GM19463 (cell line): ENCODE data around the gene FLYWCH1.
"Not testable (repeated sequence)": the region's sequence is repeated elsewhere in the genome, so short reads cannot be mapped to it uniquely, and the experiment has no call there.

Source experiments
- ATAC-seq: cut with Tn5 transposase; IDR thresholded peaks from one replicate; pipeline ENCODE4 v1.9.1; 2021; ENCODE audit warnings: mild to moderate bottlenecking, moderate library complexity; ENCODE audit not compliant: unreplicated experiment

Gene FLYWCH1

DNA sequence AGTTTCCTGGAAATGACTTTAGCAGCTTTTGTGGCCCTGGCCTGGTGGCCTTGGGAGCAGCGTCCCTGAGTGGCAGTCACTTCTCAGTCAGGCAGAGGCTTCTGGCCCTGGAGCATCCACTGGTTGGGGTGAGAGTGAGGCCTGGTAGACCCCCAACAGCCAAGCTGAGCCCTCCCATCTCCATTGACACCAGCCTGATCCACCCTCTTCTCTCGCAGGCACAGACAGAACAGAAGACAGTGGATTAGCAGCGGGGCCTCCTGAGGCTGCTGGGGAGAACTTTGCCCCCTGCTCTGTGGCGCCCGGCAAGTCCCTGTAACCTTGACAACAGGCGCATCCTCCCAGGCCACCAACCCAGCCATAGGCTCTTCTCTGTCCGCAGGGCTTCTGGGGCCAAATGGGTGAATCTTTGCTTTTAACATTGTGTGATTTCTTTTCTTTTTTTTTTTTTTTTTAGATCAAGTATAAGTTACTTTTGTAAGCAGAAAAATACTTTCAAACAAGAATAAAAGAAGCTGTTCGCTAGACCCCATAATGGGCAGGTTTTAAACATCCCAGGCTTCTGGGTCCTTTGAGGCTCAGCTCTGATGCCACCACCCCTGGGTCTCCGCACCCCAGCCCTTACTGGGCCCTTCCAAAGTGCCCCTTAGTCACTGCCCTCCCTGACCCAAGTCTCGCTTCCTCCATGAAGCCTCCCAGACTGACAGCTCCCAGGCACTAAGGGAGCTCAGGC lies 12.7 kb upstream of the FLYWCH1 start:
- no peak for ATAC-seq

GRCh38 chr16:2899564-2900072 lies 12.1 kb upstream of the FLYWCH1 start:
- no peak for ATAC-seq

GRCh38 chr16:2900526-2901075 lies 11.1 kb upstream of the FLYWCH1 start:
- ATAC-seq, result no peak

- ATAC-seq, result no peak
These were observed 9.2 kb upstream of the FLYWCH1 start for GRCh38 chr16:2902337-2903130.

DNA sequence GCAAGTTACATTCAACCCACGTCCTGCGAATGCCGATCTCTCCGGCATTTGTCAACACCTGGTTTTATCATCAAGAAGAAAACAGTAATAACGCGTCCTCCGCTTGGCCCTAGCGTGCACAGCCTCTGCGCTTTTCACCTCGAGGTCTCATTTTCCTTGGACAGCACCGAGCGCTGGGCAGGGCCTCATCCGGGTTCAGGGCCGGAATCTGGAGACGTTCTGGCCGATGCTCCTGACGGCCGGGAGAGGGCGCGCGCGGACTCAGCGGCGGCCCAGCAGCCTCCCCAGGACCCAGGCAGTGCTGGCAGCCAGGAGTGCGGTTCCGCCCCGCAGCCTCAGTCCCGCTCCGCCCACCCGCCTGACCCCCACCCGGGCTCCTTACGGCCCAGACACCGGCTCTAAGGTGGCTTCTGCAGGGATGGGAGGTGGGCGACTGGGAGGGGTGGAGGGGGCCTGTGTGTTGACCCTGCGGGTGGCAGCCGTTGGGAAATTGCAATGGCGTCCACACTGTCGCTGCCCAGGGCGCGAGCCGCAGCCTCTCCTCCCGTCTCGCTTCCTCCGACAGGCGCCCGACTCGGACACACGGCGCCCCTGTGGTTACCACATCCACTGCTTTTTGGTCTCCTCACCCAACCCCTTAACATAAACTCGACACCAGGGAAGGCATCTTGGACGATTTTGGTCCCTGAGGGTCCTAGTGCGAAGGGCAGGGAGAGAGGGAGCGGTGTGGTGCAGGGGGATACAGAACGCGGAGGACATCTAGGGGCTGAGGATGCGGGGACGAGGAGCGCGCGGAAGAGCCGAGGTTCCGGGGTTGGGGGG lies 7.4 kb upstream of the FLYWCH1 start:
- ATAC-seq, result peak; percentile 50

DNA sequence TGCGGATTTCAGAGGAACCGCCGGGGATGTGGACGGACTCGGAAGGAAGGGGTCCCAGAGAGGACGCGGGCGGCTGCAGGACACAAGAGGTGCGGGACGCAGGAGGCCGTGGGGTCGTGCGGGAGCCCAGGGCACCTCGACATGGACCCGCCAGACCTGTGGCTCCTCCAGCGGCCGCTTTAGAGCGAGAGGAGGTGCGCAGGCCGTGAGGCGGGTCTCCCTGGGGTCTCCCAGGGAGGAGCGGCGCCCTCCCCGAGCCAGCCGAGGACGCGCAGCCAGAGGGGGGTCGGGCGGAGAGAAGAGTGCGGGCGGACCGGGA lies 6.8 kb upstream of the FLYWCH1 start:
- ATAC-seq, result no peak

- peak; percentile 65 for ATAC-seq
These were observed 6.3 kb upstream of the FLYWCH1 start for GRCh38 chr16:2905241-2905987.

DNA sequence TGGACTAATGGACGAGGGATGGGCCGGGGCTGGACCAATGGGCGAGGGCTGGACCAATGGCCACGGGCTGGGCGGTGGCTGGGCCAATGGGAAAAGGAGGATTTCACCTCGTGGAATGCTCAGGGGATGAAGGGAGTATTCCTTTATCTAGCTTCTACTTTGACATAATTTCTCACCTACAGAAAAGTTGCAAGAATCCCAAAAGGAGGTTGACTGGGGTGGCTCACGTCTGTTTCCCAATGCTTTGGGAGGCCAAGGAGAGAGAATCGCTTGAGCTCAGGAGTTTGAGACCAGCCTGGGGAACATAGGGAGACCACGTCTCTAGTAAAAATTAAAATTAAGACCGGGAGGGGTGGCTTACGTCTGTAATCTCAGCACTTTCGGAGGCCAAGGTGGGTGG lies 5.7 kb upstream of the FLYWCH1 start:
- ATAC-seq, result no peak

GRCh38 chr16:2907084-2907753 lies 4.5 kb upstream of the FLYWCH1 start:
- not testable (repeated sequence) for ATAC-seq

GRCh38 chr16:2910441-2910969 lies 1.2 kb upstream of the FLYWCH1 start:
- no peak for ATAC-seq

DNA sequence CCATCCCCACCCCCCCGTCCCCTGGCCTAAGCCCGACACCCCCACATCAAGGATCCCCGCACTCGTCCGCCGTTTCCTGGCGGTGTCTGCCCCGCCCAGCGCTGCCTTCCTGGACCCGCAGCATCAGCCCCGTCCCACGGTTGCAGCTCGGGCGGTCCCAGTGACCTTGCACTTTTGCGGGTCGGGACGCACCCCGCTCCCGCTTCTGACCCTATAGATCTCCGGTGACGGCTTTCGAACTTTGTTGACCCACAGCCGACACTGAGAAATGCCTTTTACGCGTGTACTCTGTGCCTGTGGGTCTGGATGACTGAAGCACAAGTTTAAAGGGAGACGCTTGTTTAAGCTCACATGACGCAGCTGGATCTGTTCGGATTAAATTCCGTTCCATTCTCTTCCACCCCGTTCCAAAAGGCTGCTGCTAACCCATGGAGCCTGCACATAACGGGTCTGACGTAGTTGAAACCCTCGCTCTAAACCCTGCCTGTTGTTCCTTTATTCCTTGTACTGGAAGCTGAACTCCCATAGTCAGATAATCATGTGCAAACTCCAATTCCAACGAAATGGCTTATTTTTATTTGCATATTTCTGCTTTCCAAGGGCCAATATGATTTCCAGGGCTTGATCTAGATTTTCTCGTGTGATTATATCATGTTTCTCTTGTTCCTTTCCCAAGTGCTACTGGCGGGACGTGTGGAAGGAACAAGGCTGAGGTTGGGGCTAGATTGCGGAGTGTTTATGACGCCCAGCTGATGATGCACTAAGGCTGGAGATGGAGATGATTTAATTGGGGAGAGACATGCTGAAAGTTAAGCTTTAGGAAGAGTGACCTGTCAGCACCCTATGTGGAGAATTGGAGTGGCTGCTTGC lies 834 bp downstream of the FLYWCH1 start:
- peak; percentile 20 for ATAC-seq

DNA sequence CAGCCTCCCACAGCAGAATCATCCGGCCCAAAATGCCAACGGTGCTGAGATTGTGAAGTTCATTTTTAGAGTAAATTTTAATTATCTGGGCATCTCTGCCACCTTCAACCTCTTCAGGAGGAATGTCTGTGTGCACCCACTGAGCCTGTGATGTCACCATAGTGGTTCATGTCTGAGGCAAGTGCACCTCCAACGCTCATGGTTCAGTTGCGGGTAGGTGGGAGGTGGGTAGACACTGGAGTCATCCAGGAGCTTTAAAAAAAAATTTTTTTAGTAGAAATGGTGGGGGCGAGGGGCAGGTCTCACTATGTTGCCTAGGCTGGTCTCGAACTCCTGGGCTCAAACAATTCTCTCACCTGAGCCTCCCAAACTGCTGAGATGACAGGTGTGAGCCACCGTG lies 1.9 kb downstream of the FLYWCH1 start:
- no peak for ATAC-seq

DNA sequence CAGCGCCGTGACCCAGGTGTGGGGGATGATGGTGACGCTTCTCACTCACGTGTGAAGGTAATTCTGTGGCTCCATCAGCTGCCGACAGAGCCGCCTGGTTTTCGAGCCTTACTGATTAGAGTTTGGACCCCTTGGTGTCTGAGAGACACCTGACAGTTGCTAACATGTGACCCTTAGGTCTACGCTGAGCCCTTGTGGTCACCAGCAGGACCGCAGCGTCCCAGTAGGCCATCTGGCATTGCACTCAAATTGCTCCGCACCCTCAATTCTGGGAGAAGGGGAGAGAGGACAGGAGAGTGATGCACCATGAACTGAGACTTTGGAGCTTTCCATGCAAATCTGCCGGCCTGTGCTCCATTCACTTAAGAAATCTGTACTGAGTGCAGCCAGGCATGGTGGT lies 2.5 kb downstream of the FLYWCH1 start:
- no peak for ATAC-seq

GRCh38 chr16:2915196-2915929 lies 3.6 kb downstream of the FLYWCH1 start:
- ATAC-seq, result no peak

DNA sequence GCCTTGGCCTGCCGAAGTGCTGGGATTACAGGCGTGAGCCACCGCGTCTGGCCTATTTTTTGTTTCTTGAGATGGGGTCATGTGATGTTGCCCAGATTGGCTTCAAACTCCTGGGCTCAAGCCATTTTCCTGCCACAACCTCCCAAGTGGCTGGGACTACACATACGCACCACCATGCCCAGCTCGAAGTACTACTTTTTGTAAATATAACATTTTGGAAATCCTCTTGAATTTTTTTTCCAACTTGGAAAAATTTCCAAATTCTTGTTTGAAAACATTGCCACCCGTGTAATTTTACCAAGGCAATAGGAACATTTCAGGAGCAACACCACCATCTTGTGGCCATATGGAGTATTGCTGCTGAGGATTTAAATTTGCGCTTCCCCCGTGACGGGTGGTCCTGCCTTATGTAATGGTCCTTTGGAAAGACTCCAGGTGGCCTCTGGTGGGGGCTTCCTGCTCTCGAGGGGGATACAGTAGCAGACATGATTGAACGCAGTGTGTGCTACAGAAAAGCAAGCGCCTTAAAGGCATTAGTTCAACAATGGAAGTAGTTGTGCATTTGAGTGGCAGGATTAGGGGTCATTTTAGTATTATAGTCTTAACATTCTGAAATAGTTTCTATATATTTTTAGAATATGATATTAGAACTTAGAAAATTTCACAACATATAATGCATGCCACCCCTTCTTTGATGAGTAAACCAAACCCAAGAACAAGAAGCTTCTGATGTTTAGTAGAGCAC lies 8.0 kb downstream of the FLYWCH1 start:
- no peak for ATAC-seq

GRCh38 chr16:2923481-2923880 lies 11.8 kb downstream of the FLYWCH1 start:
- no peak for ATAC-seq
